Gastrocnemius medialis (tissue), 4 donors: ENCODE data around the gene ASF1B.

Source experiments
- CTCF ChIP-seq, 5 experiments: fragments of 450-650 bp in 3 of 5; fragments of 200-600 bp in 2 of 5; sonication (generic) in 2 of 5; IDR thresholded peaks in 4 of 5; conservative IDR thresholded peaks in 1 of 5; 1 replicate in 4 of 5; 2 replicates in 1 of 5; pipeline ENCODE4 v1.5.1; 2016 to 2019; ENCODE audit warnings: antibody characterized with exemption in 5 of 5, mild to moderate bottlenecking in 3 of 5, moderate library complexity in 3 of 5
- POLR2A ChIP-seq, 2 donors: fragments of 450-650 bp; IDR thresholded peaks; one replicate each; pipeline ENCODE4 v1.6.1; 2017; ENCODE audit warnings: antibody characterized with exemption in 2 of 2, mild to moderate bottlenecking in 2 of 2, moderate library complexity in 2 of 2

DNA sequence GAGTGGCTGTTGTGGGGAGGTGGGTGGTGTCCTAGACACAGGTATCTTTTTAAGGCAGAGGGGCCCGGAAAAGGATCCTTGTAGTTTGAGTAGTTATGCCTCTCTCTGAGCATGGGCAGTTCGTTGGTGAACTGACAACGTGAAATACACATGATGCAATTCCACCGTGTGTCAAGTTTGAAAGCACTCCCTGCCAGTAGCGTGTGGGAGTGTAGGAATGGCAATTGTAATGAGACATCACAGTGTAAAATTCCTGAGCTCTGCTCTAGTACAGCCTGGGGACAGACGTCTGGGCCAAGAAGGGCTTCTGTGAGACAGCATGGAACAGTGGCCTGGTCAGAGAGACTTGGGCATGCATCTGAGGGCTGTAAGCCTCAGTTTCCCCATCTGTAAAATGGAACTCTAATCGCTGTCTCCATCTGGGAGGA is 10.4 kb upstream of the ASF1B start:
- no peak for TF ChIP-seq CTCF (IDR thresholded peaks at IDR 0.05 in 4 of 5, conservative IDR thresholded peaks at IDR 0.05 in 1 of 5)
- TF ChIP-seq POLR2A (IDR thresholded peaks at IDR 0.05), result no peak
